GF-D8 (cell line): ENCODE results near the gene NPB.

Experiments
- DNase-seq: peaks from one replicate; lab custom pipeline; 2025; lab: John Stamatoyannopoulos, UW

The NPB gene

GRCh38 chr17:81869221-81870130, 32.6 kb upstream of the NPB start:
- DNase-seq: no peak

GRCh38 chr17:81870131-81870980, 31.7 kb upstream of the NPB start:
- no peak for DNase-seq

GRCh38 chr17:81870981-81871386, 31.1 kb upstream of the NPB start, which contains the start of gene ARHGDIA:
ARHGDIA (minus strand) TSS chr17:81871337; CDS start chr17:81869930, 1,407 bp downstream.
- no peak for DNase-seq

- peak; percentile 48 for DNase-seq
These were observed 30.4 kb upstream of the NPB start for GRCh38 chr17:81871387-81872230.

- no peak for DNase-seq
These were observed 24.5 kb upstream of the NPB start for GRCh38 chr17:81877569-81877968.

GRCh38 chr17:81878294-81878693, 23.7 kb upstream of the NPB start:
- DNase-seq: no peak

GRCh38 chr17:81879121-81879520, 22.9 kb upstream of the NPB start:
- no peak for DNase-seq

GRCh38 chr17:81884520-81884919, 17.5 kb upstream of the NPB start:
- DNase-seq: no peak

- no peak for DNase-seq
These were observed 17.1 kb upstream of the NPB start for GRCh38 chr17:81884968-81885367.

GRCh38 chr17:81885454-81885853, 16.6 kb upstream of the NPB start:
- no peak for DNase-seq

GRCh38 chr17:81885869-81886548, 16.0 kb upstream of the NPB start:
- DNase-seq: no peak

- DNase-seq: no peak
These were observed 13.7 kb upstream of the NPB start for GRCh38 chr17:81888105-81888987.

GRCh38 chr17:81888988-81889595, 12.9 kb upstream of the NPB start:
- DNase-seq: no peak

- no peak for DNase-seq
These were observed 12.4 kb upstream of the NPB start for GRCh38 chr17:81889602-81890001.

GRCh38 chr17:81890447-81891302, 11.4 kb upstream of the NPB start:
- DNase-seq: no peak

- DNase-seq: no peak
These were observed 10.8 kb upstream of the NPB start for GRCh38 chr17:81891303-81891552.

- no peak for DNase-seq
These were observed 6.6 kb upstream of the NPB start for GRCh38 chr17:81895400-81895799.

- no peak for DNase-seq
These were observed 3.8 kb upstream of the NPB start for GRCh38 chr17:81898029-81898866.
